ENCODE data around the gene ZBP1.
A peak's percentile ranks its signal among the peaks of the same experiment; 100 is the strongest.

Gene ZBP1

GRCh38 chr20:57596358-57596757 lies 23.9 kb downstream of the ZBP1 start:
- no peak for DNase-seq

- no peak for DNase-seq
Measured at GRCh38 chr20:57595041-57596030, 24.9 kb downstream of the ZBP1 start.

GRCh38 chr20:57594092-57594951 lies 25.9 kb downstream of the ZBP1 start:
- peak; percentile 92 for DNase-seq

DNA sequence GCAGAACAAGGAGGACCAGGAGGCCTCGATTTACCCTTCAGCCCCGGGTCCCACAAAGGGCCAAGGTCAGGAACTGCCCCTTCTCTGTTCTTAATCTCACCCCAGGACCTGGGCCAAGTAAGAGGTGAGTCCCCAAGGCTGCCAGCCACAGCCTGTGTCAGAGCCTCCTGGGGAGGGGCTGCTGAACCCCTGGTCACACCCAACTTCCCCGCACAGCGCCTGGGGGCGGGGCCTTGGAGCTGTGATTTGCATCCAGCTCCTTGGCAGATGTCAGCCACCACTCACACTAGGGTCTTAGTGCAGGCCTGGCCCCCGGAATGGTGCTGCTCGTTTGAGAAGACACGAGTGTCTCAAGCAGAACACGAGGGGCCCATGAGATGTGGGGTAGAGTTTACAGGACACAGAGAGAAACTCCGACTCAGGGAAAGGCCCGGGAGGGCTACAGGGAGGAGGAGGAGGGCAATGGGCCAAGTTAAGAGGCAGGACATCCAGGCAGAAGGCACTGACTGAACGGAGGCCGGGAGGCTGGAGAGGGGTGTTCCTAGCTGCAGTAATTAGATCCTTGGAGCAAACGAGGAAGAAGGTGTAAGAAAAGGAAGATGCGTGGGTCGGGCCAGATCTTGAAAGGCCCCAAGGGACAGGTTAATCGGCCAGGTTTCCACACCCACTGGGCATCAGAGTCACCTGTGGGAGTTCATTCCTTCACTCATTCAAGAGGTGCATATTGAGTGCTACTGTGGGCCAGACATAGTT lies 26.9 kb downstream of the ZBP1 start:
- DNase-seq = no peak

DNA sequence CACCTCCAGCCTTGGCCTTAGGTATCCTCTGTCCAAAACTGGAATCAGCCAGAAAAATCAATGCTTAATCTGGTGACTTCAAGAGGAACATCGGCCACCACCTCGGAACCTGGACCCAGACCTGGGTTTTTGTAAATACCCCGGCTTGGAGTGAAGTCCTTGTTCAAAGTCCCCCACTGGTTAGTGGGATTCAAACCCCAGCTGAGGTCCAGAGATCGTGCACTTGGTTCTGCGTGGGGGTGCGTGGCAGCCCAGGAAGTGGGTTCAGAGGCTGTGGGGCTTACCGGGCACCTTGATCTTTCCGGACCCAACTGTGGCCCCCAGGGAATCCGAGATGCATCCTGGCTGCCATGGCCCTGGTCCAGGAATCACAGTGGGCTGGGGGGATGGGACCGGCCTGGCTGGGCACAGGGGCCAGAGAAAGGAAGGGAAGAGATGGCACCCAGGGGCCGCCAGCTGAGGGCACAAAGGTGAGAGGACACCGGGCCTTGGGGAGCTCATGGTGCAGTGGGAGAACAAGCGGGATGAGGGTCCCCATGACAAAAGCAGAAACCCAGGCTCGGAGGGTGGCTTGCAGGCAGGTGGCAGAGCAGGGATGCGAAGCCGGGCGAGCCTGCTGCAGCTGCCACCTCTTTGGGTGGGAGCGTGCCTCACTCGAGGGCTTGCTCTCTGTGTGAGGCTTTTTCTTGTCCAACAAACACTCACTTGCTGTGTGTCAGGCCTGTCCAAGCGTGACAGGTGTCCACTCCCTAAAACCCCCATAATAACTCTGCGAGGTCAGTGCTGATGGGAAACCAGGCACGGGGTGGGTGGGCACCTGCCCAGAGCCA lies 27.7 kb downstream of the ZBP1 start:
- no peak for DNase-seq

DNA sequence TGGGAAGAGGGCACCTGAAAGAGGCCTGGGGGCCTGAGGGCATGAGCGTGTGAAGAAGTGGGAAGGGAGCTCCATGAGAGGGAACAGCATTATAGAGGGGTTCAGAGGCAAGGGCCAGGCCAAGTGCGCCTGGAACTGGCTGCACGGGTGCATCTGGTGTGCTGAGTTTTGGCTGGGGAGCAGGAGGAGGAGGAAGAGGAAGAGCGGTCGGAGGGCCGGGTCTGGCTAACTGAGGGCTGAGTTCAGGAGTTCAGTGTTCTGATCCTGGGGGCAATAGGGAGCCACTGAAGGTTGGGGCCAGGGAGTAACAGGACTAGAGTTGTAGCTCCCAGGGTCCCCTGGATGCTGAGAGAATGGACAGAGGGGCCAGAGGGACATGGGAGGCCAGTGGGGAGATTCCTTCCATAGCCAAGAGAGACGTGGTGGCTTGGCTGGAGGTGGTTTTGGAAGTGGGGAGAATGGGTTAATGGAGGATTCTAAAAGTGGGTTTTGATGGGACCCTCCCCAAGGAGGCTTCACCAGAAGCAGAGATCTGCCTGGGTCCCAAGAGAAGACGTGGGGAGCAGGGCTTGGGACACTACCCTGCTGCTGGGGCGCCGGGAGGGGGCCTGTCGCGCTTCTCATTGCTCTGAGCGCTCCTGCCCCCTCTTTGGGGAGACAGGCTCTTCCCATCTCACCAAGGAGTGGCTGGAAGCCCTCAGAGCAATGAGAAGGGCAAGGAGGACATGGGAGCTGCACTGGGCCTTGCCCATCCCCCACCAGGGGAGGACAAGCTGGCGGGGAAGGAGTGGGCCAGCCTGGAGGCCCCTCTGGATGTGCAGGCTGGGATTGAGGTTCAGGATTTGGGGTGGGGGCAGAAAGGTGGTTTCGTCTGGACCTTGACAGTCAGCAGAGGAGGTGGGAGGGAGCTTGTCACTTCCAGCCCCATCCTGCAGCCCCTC lies 28.7 kb downstream of the ZBP1 start:
- DNase-seq = no peak

DNA sequence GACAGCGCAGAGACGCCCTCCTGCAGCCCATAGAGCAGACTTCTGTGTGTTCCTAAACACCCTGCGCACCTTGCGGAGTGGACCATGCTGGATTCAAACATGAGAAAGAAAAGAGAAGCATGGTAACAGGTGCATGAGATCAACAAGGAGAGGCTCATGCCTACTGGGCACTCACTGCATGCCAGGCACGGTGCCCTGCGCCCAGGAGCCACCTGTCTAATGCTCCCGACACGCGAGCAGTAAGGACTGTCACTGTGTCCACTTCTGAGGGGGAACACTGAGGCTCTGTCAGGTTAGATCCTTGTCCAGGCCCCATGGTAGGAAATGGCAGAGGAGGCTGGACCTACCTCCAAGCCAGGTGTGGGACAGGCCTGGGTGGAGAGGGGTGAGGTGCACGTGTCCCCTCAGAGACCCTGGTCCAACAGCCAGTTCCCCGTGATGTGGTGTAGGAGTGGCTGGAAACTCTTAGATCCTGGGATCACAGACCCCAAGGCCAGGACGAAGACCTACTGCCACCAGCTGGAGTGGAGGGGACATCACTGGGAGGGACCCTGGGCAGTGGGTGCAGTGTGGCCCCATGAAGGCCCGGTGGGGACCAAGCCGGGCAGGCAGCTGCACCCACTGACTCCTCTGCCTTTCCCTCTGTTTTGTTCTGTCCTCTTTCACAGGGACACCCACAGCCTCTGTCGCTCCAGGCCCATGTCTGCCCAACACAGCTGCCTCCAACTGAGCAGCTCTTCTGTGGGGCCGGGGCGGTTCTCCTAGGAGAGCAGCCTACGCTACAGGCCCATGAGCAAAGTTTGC lies 29.5 kb downstream of the ZBP1 start:
- DNase-seq = no peak

- DNase-seq = no peak
Measured at GRCh38 chr20:57589728-57590484, 30.3 kb downstream of the ZBP1 start.

DNA sequence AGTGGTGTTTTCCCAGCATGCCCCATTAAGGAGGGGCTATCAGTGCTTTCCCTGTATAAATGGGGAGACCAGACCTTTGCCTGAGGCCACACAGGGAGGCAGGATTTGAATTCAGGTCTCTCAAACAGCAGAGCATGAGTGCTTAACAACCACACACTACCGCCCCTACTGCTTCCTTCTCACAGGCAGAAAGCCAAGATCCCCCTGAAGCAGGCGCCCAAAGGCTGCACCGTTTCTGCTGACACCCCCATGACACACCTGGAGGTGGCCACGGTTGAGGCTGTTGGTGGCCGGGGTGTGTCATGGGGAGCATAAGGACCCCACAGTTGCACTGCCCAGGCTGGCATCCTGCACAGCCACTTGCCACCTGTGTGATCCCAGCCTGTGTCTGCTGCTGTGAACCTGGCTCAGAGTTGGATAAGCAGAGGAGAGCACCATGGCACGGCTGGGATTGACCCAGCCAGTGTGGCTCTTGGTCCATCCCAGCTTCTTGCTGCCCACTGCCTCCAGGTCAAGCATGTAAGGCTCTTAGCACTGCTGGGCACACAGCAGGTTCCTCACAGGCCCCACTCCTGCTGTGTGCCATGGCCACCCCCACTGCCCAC lies 31.0 kb downstream of the ZBP1 start:
- DNase-seq = no peak

DNA sequence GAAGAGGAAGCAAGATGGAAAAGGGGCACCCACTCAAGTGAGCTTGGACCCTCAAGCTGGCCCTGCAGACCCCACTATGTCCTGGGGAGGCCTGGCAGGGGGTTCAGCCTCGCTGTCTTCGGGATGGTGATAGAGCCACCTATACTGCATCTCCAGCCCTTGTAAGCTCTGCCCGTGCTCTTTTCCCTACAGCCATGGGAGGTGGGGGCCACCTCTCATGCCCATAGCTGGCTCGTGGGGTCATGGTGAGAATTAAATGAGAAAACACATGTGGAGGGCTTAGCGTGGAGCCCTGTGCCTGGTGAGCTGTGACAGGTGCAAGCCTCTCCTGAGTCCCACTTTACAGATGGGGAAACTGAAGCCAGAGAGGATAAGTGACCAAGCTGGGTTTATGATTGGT lies 31.6 kb downstream of the ZBP1 start:
- no peak for DNase-seq

DNA sequence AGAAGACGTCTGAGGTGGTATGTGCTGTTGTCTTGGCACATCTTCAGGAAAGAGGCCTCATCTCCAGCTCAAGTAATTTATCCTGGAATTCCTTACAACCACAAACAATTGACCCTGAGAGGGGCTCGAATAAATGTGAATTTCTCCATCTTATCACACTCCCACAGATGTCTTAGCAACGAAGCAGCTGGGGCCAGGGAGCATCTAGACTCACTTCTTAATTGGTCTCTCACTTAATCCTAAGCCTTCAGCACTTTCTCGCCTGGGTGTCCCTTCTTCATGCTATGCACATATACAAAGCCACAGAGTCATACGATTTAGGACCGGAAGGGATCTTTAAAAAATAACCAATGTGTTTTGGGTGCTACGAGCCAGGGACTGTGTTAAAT lies 32.2 kb downstream of the ZBP1 start:
- no peak for DNase-seq

DNA sequence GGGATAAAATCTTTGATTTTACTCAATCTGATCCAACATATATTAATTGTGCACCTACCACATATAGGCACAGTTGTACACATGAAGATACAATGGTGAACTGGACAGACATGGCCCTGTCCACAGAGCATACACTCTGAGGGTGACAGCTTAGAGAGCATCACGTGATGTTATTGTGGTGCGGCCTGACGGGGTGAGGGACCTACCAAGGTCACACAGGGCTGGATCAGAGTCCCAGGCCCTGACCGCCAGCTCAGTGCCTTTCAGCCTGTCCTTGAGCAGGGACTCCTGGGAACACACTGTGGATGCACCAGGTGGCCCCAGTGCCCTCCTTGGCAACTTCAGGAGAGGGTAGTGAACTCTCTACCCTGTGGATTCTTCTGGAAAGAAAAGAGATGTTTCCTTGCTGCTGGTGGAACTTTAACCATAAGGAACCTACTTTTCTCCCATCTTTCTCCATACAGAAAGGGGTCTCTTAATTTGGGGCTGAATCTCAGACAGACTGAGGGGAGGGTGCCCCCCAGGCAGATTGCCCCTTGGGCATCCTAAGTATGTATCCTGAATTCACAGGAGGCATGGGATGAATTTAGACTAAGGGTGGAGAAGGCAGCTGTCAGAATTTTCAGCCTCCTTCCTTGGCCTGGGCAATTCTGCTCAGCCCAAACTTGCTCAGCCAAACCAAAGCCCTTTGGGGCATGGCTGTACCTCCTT lies 32.8 kb downstream of the ZBP1 start:
- DNase-seq = no peak

GRCh38 chr20:57586943-57587277 lies 33.3 kb downstream of the ZBP1 start:
- DNase-seq = no peak

- no peak for DNase-seq
Measured at GRCh38 chr20:57586370-57586793, 33.8 kb downstream of the ZBP1 start.

DNA sequence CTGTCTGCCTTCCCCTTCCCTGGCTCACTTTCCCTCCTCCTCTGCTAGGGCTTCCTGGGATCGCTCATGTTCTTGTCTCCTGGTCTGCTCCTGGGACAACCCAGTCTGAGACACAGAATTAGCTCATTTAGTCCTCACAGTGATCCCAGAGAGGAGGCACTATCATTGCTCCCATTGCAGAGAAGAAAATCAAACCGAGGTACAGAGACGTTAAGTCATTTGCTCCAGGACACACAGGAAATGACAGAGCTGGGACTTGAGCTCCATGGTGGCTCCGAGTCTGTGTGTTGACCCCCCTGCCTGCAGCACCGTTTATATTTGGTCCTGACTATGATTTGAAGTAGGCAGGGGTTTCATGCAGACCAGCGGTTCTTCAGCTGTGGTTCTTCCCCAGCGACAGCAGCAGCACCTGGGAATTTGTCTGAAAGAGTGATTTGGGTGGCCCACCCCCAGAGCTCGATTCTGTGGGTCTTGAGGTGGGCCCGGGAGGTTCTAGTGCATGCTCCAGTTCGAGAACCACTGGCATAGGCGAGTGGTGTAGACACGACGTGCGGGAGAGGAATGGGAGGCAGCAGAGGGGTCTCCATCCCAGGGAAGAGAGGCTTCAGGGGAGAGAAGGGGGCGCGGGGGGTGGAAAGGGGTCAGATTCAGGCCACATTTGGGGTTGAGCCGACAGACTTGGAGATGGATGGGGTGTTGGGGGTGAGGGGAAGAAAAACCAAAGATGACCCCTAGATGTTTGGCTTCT lies 34.6 kb downstream of the ZBP1 start:
- no peak for DNase-seq

GRCh38 chr20:57584768-57585461 lies 35.3 kb downstream of the ZBP1 start:
- no peak for DNase-seq

All from retina (tissue), 1 donor.